NCI-H187 treated with DMSO at 0.1 percent for 48 hours (cell line): ENCODE data around the gene MED25.
A peak's percentile ranks its signal among the peaks of the same experiment; 100 is the strongest.

ENCODE experiments used
- DNase-seq: peaks from one replicate; lab custom pipeline; 2025; lab: John Stamatoyannopoulos, UW

Gene MED25

GRCh38 chr19:49817964-49818648, at the start of gene MED25:
Gene MED25 (plus strand): TSS chr19:49818289. CDS start chr19:49818342, 53 bp downstream.
- peak; percentile 32 for DNase-seq

GRCh38 chr19:49770529-49770928, 47.6 kb upstream of the MED25 start:
- DNase-seq = no peak

GRCh38 chr19:49771674-49772139, 46.4 kb upstream of the MED25 start:
- no peak for DNase-seq

DNA sequence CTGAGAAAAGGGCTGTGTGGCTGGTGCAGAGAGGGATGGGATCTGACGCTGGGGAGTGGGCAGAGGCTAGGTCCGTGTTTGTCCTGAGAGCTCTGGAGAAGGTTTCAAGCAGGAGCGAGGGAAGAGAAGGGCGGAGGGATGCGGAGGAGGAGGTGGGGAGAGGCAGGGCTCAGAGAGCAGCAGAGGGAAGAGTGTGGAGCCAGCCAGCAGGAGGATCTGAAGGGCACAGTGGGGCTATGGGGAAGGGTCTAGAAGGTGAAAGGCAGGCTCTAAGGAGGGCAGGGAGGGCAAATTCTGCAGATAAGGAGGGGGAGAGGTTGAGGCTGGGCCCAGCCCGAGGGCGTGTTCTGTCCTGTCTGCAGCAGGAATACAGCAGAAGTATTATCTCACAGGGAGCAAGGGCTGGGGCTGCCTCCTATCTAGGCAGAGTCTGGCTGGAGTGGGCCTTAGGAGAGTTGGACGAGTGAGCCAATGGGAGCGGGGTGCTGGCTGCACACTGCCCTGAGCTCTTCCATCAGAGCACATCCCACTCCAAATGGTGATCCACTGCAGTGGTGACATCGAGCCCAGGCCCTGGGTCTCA, 45.1 kb upstream of the MED25 start:
- no peak for DNase-seq

DNA sequence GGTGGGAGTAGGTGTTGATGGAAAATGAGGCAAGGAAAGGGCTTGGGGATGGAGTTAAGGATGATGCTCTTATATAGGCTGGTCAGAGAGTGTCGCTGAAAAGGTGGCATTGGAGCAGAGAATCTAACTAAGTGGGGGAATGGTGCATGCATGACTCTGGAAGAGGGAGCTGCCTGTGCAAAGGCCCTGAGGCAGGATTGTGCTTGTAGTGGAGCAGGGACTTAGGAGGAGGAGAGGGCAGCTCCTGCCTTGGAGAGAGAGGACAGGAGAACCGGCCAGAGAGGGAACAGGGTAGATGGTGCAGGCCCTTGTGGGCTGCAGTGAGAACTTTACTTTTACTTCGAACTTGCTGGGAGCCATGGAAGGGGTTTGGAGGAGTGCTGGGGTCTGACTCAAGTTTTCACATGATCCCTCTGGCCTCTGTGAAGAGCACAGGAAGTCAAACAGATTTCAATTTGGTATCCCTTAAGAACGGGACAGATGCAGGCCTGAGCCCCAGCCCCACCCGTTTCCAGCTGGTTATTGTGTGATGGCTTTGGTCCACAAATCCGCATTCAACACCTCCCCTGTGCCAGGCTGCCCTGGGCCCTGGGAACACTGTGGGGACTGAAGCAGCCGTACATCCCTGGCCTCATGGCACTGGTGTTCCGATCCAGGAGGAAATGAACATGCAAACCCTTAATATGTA, 44.3 kb upstream of the MED25 start:
- no peak for DNase-seq

GRCh38 chr19:49774969-49775368, 43.1 kb upstream of the MED25 start:
- DNase-seq = no peak

DNA sequence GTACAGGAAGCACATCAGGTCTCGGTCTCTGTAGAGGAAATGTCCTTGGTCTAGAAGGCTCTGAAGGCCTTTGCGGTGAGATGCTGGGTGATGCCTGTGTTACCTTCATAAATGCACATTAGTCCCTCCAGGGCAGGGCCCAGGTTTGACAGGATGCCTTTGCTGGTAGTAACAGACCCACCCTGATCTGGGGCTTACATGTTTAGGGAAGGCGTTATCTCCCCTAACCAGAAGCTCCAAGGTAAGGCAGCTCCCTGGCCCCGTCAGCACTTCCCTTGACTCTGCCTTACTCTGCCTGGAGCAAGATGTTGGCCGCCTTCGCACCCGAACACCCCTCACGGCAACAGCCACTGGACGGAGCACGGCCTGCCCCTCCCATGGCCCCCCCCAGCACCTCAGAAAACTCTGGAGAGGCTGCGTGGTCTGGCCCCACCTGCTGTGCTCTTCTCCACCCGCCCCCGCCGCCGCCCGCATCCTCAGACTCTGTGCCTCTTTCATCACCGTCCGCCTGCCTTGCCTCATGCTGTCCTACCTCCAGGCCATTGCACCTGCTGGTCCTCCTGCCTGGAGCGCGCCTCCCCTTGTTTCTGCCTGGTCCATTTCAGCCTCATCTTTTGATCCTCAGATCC, 42.2 kb upstream of the MED25 start:
- no peak for DNase-seq

GRCh38 chr19:49776371-49776764, 41.7 kb upstream of the MED25 start:
- DNase-seq = no peak

DNA sequence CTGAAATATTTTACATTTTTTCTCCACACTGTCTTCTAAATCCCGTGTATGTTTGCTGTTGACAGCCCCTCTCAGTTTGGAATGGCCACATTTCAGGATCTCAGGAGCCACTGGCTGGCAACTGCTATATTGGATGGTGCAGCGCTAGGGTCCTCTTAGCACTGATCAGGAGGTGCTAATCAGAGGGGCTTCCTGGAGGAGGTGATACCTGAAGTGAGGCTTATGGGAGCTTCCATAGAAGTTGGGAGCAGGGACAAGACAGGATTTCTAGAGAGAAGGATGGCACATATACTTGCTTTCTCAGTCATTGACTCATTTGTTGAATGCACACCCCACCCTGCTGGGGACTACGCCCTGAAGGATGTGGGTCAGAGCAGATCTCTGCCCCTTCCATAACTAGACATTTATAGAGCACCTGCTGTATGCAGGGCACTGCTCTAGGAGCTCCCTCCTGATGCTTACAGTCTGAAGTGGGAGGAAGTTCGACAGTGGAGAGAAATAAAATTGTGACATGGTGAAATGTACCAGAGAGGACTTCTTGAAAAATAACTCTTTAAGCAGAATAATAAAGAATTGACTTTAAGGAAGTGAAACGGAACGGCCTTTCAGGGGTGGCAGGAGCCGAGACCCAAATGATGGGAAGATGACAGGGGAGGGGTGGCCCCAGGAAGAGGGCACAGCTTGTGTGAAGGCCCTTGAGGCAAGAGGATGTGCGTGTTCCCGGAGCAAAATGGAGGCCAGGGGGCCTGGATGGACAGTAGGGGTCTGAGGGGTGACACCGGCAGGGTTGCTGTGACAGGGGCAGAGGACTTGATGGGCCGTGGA, 38.1 kb upstream of the MED25 start:
- DNase-seq = no peak

GRCh38 chr19:49780861-49781260, 37.2 kb upstream of the MED25 start:
- DNase-seq = no peak

- DNase-seq = no peak
Observed at GRCh38 chr19:49781394-49781793, 36.7 kb upstream of the MED25 start.

DNA sequence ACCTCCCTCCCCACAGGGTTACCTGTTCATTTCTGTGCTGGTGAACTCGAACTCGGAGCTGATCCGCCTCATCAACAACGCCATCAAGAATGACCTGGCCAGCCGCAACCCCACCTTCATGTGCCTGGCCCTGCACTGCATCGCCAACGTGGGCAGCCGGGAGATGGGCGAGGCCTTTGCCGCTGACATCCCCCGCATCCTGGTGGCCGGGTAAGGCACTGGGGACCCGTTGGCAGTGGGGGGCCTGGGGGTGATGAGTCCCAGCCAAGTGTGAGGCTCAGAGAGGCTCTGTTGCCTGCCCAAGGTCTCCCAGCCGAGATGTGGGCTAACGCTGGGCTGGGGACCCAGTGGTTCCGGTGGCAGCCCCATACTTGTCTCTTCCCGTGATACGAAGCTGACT, 35.6 kb upstream of the MED25 start:
- DNase-seq = no peak

DNA sequence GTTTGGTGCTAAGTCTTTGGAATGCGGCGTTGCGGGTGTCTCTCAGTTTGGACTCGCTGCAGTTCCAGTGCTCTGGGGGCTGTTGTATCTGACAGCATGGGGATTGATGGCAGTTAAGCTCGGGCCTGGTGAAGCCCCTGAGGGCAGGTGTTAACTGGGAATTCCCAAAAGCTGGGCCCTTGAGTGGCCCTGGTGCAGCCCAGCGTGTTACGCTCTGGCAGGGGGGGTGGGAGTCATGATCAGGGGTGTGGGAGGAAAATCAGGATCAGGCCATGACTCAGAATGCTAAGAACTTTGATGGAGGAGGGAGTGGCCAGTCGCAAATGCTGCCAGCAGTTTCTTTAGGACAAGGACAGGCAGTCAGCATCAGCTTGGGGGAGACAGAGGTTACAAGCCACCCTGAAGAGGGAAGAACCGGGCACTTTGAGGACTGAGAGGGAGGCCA, 31.7 kb upstream of the MED25 start:
- no peak for DNase-seq

GRCh38 chr19:49787746-49788145, 30.3 kb upstream of the MED25 start:
- DNase-seq = no peak

DNA sequence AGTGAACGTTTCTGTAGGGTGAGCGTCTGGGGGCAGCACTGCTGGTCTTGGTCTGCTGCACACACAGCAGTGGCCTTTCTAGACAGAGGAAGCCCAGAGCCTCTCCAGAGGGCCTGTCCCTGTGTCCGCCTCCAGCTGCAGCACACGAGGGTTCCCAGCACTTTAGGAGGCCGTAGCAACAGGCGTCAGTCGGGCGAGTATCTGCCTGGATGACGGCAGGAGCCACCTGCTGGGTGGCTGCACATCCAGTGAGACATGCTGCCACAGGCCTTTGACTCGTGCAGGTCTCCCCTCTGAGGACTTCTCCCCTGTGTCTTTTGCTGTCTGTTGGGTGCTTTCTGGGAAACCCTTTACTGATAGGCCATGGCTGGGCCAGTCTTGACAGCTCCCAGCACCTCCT, 29.2 kb upstream of the MED25 start:
- no peak for DNase-seq

- DNase-seq = no peak
Observed at GRCh38 chr19:49790866-49791265, 27.2 kb upstream of the MED25 start.

GRCh38 chr19:49791776-49792445, 26.2 kb upstream of the MED25 start:
- DNase-seq = no peak

DNA sequence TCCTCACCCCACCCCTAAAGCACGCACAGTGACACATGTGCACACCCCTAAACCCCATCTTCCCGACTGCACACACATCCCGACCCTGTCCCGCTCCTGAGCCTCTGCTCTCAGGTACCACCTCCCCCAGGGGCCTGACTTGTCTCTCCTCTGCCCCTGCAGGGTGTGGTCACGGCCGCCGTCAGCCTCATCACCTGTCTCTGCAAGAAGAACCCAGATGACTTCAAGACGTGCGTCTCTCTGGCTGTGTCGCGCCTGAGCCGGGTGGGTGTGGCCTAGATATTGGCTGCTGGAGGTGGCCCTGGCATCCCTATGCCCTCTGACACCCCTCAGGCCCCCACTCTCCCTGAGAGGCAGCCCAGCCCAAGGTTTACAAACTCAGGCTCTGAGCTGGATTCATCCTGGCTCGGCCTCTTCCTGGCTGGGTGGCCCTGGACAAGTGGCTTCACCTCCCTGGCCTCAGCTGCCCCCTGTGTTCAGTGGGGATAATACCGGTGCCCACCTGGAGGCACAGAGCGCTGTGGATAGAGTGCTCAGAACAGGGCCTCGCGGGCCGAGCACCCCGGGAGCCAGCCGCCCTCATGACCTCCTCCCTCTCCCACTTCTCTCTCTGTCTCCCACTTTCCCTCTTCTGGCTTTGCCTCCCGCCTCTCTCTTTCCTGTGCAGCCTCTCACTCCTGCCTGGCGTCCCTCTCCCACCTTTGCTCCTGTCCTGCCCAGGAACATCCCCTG, 25.1 kb upstream of the MED25 start:
- DNase-seq = no peak

GRCh38 chr19:49793561-49793840, 24.6 kb upstream of the MED25 start:
- DNase-seq = no peak

DNA sequence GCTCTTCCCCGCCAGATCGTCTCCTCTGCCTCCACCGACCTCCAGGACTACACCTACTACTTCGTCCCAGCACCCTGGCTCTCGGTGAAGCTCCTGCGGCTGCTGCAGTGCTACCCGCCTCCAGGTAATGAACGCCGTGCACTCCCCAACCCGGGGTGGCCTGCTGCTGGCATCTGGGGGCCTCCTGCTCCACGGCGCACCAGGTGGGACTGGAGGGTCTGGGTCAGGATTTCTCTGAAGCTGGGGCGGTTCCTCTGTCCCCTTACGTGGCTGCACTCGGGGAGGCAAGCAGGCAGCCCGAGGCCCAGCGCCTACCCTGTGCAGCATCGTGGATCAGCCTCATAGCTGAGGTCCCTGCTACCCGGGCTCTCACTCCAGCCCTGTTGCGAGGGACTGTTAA, 22.5 kb upstream of the MED25 start:
- DNase-seq = no peak

- no peak for DNase-seq
Observed at GRCh38 chr19:49798574-49798973, 19.5 kb upstream of the MED25 start.
